PC-3 (cell line): ENCODE data around the gene CACNA2D2. TPM values are rescaled to one million over a fixed set of nuclear protein-coding genes. Genes with fewer than 3 reads are reported as not detected.

Experiments
- ATAC-seq: fragments of 200-7000 bp; cut with Tn5 transposase; 2 replicates; pipeline ENCODE4 v1.9.1; 2020; ENCODE audit warnings: mild to moderate bottlenecking, moderate library complexity
- BruUV-seq: library from RNA; stranded (reverse); fragments of 400-500 nt; replicated peaks from 2 replicates; lab custom pipeline; 2021; lab: Mats Ljungman, UMichigan
- CTCF ChIA-PET: fragments of 300-600 bp; sonication (Branson Sonifier 250); formaldehyde crosslinking; loops from one replicate; lab custom pipeline; 2022; ENCODE audit warnings: antibody characterized with exemption; lab: Charles Lee
- POLR2A ChIA-PET: fragments of 300-600 bp; sonication (Branson Sonifier 250); formaldehyde crosslinking; loops from one replicate; lab custom pipeline; 2022; ENCODE audit warnings: antibody characterized with exemption; ENCODE audit not compliant: unreplicated experiment; lab: Charles Lee
- DNase-seq: peaks from one replicate; pipeline ENCODE4 v3.0.0-alpha.2; 2015
- H2AFZ ChIP-seq: fragments of 300-600 bp; sonication (generic); 2 replicates; pipeline ENCODE4 v1.6.0; 2016; ENCODE audit warnings: antibody characterized with exemption, low read length
- H3F3A ChIP-seq: fragments of 300-600 bp; sonication (generic); one replicate; pipeline ENCODE4 v1.6.0; 2017; ENCODE audit warnings: antibody characterized with exemption, low read length, control low read depth, mild to moderate bottlenecking; ENCODE audit not compliant: unreplicated experiment
- H3K27ac ChIP-seq: fragments of 300-600 bp; sonication (generic); 2 replicates; pipeline ENCODE4 v1.5.1; 2016; ENCODE audit warnings: mild to moderate bottlenecking, low read length
- H3K27me3 ChIP-seq: fragments of 300-600 bp; sonication (generic); 2 replicates; pipeline ENCODE4 v1.6.1; 2016; ENCODE audit warnings: low read length, mixed read lengths
- H3K36me3 ChIP-seq: fragments of 300-600 bp; sonication (generic); 2 replicates; pipeline ENCODE4 v1.6.1; 2016; ENCODE audit warnings: low read depth, mixed run types, low read length, mixed read lengths
- H3K4me1 ChIP-seq: fragments of 300-600 bp; sonication (generic); 2 replicates; pipeline ENCODE4 v1.5.1; 2016; ENCODE audit warnings: low read length; ENCODE audit not compliant: insufficient read depth
- H3K4me2 ChIP-seq: fragments of 300-600 bp; sonication (generic); 2 replicates; pipeline ENCODE4 v1.6.0; 2016; ENCODE audit warnings: low read length
- H3K4me3 ChIP-seq: fragments of 300-600 bp; sonication (generic); 2 replicates; pipeline ENCODE4 v1.5.1; 2016; ENCODE audit warnings: mild to moderate bottlenecking, low read length, mixed read lengths
- H3K79me2 ChIP-seq: fragments of 300-600 bp; sonication (generic); 2 replicates; pipeline ENCODE4 v1.6.1; 2017; ENCODE audit warnings: low read length, mixed read lengths
- H3K9ac ChIP-seq: fragments of 300-600 bp; sonication (generic); 2 replicates; pipeline ENCODE4 v1.6.0; 2016; ENCODE audit warnings: mild to moderate bottlenecking, low read length
- H3K9me2 ChIP-seq: fragments of 300-600 bp; sonication (generic); replicated peaks from 2 replicates; pipeline ENCODE4 v1.6.1; 2016; ENCODE audit warnings: mixed run types, low read length, mixed read lengths
- H3K9me3 ChIP-seq: fragments of 300-600 bp; sonication (generic); 2 replicates; pipeline ENCODE4 v1.6.1; 2016; ENCODE audit warnings: low read length, mixed read lengths
- H4K20me1 ChIP-seq: fragments of 300-600 bp; sonication (generic); 2 replicates; pipeline ENCODE4 v1.6.1; 2016; ENCODE audit warnings: low read length, mixed read lengths
- EZH2 ChIP-seq: fragments of 300-600 bp; sonication (generic); IDR thresholded peaks from one replicate; pipeline ENCODE4 v1.6.1; 2017; ENCODE audit warnings: antibody characterized with exemption, mild to moderate bottlenecking, low read length; ENCODE audit not compliant: unreplicated experiment
- EZH2phosphoT487 ChIP-seq: fragments of 300-600 bp; sonication (generic); IDR thresholded peaks from 2 replicates; pipeline ENCODE4 v1.6.1; 2018; ENCODE audit warnings: mild to moderate bottlenecking, antibody characterized with exemption, low read length, borderline replicate concordance
- intact Hi-C: fragments of 100-400 bp; cut with micrococcal nuclease; formaldehyde crosslinking; loops from 2 replicates; pipeline ENCODE4 v1.9.0; 2023
- total RNA-seq: library from RNA; depleted of rRNA; stranded (reverse); fragments of >200 nt; gene quantifications from 2 replicates; pipeline ENCODE4 v1.2.3, GENCODE V29; 2014
- TF ChIP-seq, protein P1 (sequence below): fragments of 300-600 bp; sonication (generic); conservative IDR thresholded peaks from 2 replicates; pipeline ENCODE4 v1.5.1; 2017; ENCODE audit warnings: antibody characterized with exemption, low read depth, mild to moderate bottlenecking, low read length

Gene CACNA2D2
- total RNA-seq, 1 experiment from 2014 or later: 0.44 TPM

DNA sequence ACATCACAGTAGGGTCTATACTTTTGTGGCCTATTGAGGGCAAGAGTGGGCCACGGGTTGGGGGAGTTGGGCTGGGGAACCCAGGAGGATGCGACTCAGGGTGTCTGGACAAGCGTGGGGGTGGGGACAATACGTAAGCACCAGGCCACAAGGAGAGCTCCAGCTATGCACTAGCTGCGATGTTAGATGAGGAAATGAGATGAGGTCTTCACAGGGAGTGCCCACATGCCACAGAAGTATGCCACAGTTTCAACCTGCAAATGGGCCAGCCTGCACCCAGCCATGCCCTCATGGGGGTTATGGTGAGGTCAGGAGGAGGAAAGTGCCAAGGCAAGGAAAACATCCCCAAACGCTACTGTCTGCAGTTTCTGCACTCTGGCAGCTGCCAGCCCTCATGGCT, 30.5 kb downstream of the CACNA2D2 start:
- H3K79me2 ChIP-seq: no peaks in the 10 kb centered on the region
- H3K27ac ChIP-seq: no peak overlapping the region
- TF ChIP-seq EZH2phosphoT487: no peak
- TF ChIP-seq, protein P1, sequence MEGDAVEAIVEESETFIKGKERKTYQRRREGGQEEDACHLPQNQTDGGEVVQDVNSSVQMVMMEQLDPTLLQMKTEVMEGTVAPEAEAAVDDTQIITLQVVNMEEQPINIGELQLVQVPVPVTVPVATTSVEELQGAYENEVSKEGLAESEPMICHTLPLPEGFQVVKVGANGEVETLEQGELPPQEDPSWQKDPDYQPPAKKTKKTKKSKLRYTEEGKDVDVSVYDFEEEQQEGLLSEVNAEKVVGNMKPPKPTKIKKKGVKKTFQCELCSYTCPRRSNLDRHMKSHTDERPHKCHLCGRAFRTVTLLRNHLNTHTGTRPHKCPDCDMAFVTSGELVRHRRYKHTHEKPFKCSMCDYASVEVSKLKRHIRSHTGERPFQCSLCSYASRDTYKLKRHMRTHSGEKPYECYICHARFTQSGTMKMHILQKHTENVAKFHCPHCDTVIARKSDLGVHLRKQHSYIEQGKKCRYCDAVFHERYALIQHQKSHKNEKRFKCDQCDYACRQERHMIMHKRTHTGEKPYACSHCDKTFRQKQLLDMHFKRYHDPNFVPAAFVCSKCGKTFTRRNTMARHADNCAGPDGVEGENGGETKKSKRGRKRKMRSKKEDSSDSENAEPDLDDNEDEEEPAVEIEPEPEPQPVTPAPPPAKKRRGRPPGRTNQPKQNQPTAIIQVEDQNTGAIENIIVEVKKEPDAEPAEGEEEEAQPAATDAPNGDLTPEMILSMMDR: no peak
- TF ChIP-seq EZH2: no peak
- no peak overlapping the region for H3K4me3 ChIP-seq
- no peaks in the 10 kb centered on the region for H3K4me1 ChIP-seq
- H3K4me2 ChIP-seq: no peak overlapping the region
- no peak overlapping the region for H2AFZ ChIP-seq
- no peaks in the 10 kb centered on the region for H3K9me2 ChIP-seq
- POLR2A ChIA-PET: no interaction called here
- CTCF ChIA-PET: interaction anchor here (0.6 kb wide), 1 partner anchor 170 kb away, joined by 22 read pairs; no protein-coding TSS in a partner anchor
- no peaks in the 10 kb centered on the region for H3K27me3 ChIP-seq
- no peaks in the 10 kb centered on the region for H3K36me3 ChIP-seq
- ATAC-seq (no peak), DNase-seq (no peak)
- intact Hi-C loops: no loop called here
- no peaks in the 10 kb centered on the region for H4K20me1 ChIP-seq
- no peak overlapping the region for H3K9ac ChIP-seq
- no peaks in the 10 kb centered on the region for H3K9me3 ChIP-seq
- BruUV-seq: no TSS peak
- H3F3A ChIP-seq: no peaks in the 10 kb centered on the region

DNA sequence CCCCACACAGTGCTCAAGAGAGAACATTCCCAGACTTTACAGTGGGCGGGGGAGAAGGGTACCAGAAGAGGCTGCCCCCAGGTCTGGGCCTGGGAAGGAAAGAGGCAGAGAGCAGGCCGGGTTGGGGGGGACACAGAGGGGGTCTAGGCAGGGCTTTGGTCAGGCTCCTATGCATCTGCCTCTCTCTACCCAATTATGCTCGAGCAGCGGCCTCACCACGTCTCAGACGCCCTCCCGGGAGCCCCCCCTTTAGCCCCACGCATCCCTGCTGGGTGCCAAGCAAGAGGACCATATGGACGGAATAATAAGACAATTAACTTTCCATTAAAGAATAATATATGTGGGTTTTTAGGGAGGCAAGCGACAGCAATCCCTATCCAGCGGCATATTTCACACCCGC, 32.8 kb downstream of the CACNA2D2 start:
- DNase-seq: no peak
- H3K9me2 ChIP-seq: no peaks in the 10 kb centered on the region
- H3K9me3 ChIP-seq: no peaks in the 10 kb centered on the region

DNA sequence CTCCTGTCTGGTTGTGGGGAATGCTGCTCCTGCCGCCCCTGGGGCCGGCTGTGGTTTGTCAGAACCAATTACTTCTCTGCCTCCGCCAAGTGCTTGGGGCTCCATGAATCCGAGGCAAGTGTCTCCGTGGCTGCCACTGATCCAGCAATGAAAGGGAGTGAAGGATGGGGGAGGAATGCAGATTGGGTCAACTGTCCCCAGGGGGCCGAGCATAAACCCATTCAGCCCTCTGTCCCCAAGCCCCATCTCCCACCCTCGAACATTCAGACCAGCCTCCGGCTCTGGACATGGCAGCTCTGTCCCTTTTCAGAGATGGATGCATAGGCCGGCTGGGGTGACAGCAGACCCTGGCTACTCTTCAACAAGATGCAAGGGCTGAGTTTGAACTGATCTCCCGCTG, 35.5 kb downstream of the CACNA2D2 start:
- CTCF ChIA-PET: no interaction called here
- ATAC-seq (no peak), DNase-seq (no peak)
- Histone ChIP-seq H3K27me3 (peaks cover 15% of the 10 kb centered on the region), H3K4me3 (no peak overlapping the region), H4K20me1 (no peaks in the 10 kb centered on the region), H3K9me3 (no peaks in the 10 kb centered on the region), H3F3A (no peaks in the 10 kb centered on the region), H3K9ac (no peak overlapping the region), H3K4me1 (no peaks in the 10 kb centered on the region), H3K36me3 (no peaks in the 10 kb centered on the region), H2AFZ (no peak overlapping the region), H3K79me2 (no peaks in the 10 kb centered on the region), H3K9me2 (no peaks in the 10 kb centered on the region), H3K4me2 (no peak overlapping the region), H3K27ac (no peak overlapping the region)
- BruUV-seq: no TSS peak
- POLR2A ChIA-PET: no interaction called here
- intact Hi-C loops: no loop called here
- TF ChIP-seq EZH2phosphoT487 (no peak), EZH2 (no peak)
- TF ChIP-seq, protein P1: no peak

More for the DNA sequence above, 32.8 kb downstream of the CACNA2D2 start:
- intact Hi-C loops: no loop called here
- H2AFZ ChIP-seq: no peak overlapping the region
- 0 out of 2 replicates have a peak, but pooled peaks cover 9% of the 10 kb centered on the region for H3K27me3 ChIP-seq
- no peak overlapping the region for H3K9ac ChIP-seq
- no peak for ATAC-seq
- H4K20me1 ChIP-seq: no peaks in the 10 kb centered on the region
- TF ChIP-seq EZH2phosphoT487: no peak
- TF ChIP-seq EZH2: no peak
- TF ChIP-seq, protein P1: no peak
- POLR2A ChIA-PET: no interaction called here
- no peak overlapping the region for H3K27ac ChIP-seq
- H3K4me2 ChIP-seq: no peak overlapping the region
- H3F3A ChIP-seq: no peaks in the 10 kb centered on the region
- BruUV-seq: no TSS peak
- CTCF ChIA-PET: no interaction called here
- H3K36me3 ChIP-seq: no peaks in the 10 kb centered on the region
- H3K4me1 ChIP-seq: no peaks in the 10 kb centered on the region
- no peak overlapping the region for H3K4me3 ChIP-seq
- H3K79me2 ChIP-seq: no peaks in the 10 kb centered on the region
